Stimulated activated CD4-positive, alpha-beta T cell treated with anti-CD3 and anti-CD28 coated beads, Interleukin-4, amount 100 ng/mL, for 4 hours (primary cell): ENCODE results near the gene S100A14.
A peak's percentile ranks its signal among the peaks of the same experiment; 100 is the strongest.
"Not testable (repeated sequence)": the region's sequence is repeated elsewhere in the genome, so short reads cannot be mapped to it uniquely, and the experiment has no call there.

Experiments
- DNase-seq, 2 experiments: peaks; one replicate each; pipeline ENCODE4 v3.0.0-alpha.2; 2020

The S100A14 gene

GRCh38 chr1:153616144-153616916 is at the start of gene S100A14:
TSS of gene S100A14 (minus strand) at chr1:153616325. CDS start at chr1:153615858, 467 bp downstream.
- DNase-seq: no peak

GRCh38 chr1:153663211-153663610 is 47.1 kb upstream of the S100A14 start:
- DNase-seq: no peak

GRCh38 chr1:153662269-153662668 is 46.1 kb upstream of the S100A14 start:
- no peak for DNase-seq

- DNase-seq: no peak
These were observed 45.1 kb upstream of the S100A14 start for GRCh38 chr1:153661111-153661708.

GRCh38 chr1:153659656-153660055 is 43.5 kb upstream of the S100A14 start:
- DNase-seq: no peak

- no peak for DNase-seq
These were observed 43.0 kb upstream of the S100A14 start for GRCh38 chr1:153659175-153659534.

GRCh38 chr1:153658400-153659174 is 42.5 kb upstream of the S100A14 start, which contains the start of gene SNAPIN:
TSS of gene SNAPIN (plus strand) at chr1:153658703. CDS start at chr1:153658744, 41 bp downstream.
- DNase-seq: peak; percentile 89

- DNase-seq: no peak
These were observed 39.2 kb upstream of the S100A14 start for GRCh38 chr1:153655333-153655732.

GRCh38 chr1:153652805-153653500 is 36.8 kb upstream of the S100A14 start:
- DNase-seq: no peak

- no peak for DNase-seq
These were observed 35.6 kb upstream of the S100A14 start for GRCh38 chr1:153651771-153652170.

GRCh38 chr1:153649863-153650235 is 33.7 kb upstream of the S100A14 start:
- no peak for DNase-seq

GRCh38 chr1:153649137-153649862 is 33.2 kb upstream of the S100A14 start:
- DNase-seq: no peak

- no peak for DNase-seq
These were observed 32.0 kb upstream of the S100A14 start for GRCh38 chr1:153648000-153648643.

GRCh38 chr1:153647346-153647714 is 31.2 kb upstream of the S100A14 start:
- no peak for DNase-seq

- DNase-seq: no peak
These were observed 30.7 kb upstream of the S100A14 start for GRCh38 chr1:153646672-153647345.

GRCh38 chr1:153643816-153644215 is 27.7 kb upstream of the S100A14 start:
- no peak for DNase-seq

GRCh38 chr1:153643100-153643499 is 27.0 kb upstream of the S100A14 start:
- no peak for DNase-seq

- no peak for DNase-seq
These were observed 26.0 kb upstream of the S100A14 start for GRCh38 chr1:153642161-153642560.

GRCh38 chr1:153640861-153641260 is 24.7 kb upstream of the S100A14 start:
- DNase-seq: no peak

- not testable (repeated sequence) for DNase-seq
These were observed 24.1 kb upstream of the S100A14 start for GRCh38 chr1:153640213-153640612.

GRCh38 chr1:153639280-153639679 is 23.2 kb upstream of the S100A14 start:
- DNase-seq: no peak
